GM19372 (cell line): ENCODE data around the gene XPNPEP1.

Experiments used
- ATAC-seq: cut with Tn5 transposase; IDR thresholded peaks from one replicate; pipeline ENCODE4 v1.9.1; 2021; ENCODE audit warnings: mild to moderate bottlenecking, low read depth, moderate library complexity; ENCODE audit not compliant: unreplicated experiment

XPNPEP1 gene

GRCh38 chr10:109823196-109823595 is 100.1 kb downstream of the XPNPEP1 start:
- ATAC-seq: no peak

- ATAC-seq: no peak
These were observed 101.6 kb downstream of the XPNPEP1 start for GRCh38 chr10:109821672-109822071.

DNA sequence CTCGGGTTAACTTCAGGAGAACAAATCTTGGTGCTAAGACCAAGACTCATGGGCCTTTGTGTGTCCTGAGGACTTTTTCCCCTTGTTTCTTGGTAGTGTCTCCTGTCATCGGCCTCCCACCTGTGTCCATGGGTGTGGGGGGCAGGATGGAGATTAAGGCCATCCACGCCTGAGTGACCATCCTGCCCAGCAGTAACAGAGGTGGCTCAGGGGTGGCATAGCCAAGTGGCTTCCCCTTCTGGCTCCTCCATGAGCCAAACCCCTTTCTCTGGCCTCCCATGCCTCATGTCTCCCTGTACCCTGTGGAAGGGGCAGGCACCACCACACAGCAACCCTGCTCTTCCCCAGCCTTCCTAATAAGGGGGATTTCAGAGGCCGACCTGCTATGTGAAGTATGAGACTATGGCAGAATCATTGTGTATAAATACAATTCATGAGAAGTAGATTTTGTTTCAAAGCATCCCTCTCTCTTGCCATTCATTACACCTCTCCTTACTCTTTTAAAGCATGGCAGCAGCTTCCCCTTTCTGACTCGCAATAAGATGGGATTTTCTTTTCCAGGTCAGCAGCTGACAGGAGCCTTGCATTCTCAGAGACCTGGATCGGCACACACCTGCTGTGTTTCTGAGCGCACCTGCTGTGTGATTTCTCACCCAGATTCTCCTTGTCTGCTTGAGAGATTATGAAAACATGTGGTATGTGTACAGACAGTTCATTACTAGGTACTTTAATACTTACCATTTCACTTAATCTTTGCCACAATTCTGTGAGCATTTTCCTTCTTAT is 102.5 kb downstream of the XPNPEP1 start:
- no peak for ATAC-seq

DNA sequence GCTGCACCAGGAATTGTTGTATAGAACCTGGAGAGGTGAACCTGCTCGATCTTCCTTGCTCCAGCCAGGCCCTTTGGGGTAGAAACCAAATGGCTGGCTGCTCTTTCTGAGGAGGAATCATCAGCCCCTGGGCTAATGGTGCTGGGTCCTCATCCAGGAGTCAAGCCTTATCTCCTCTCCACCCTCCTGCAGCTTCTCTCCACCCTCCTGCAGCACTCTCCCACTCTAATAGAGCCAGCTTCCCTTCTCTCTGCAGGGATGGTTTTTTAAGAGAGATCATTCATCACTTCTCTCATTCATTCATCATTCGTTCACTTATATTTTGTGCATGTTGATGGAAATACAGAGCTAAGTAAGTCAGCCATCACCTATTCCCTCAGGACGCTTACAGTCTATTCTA is 103.5 kb downstream of the XPNPEP1 start:
- no peak for ATAC-seq
